Spinal cord (tissue), 10 donors: ENCODE data around the gene REXO4. TPM values are rescaled to one million over a fixed set of nuclear protein-coding genes. Genes with fewer than 3 reads are reported as not detected.

Source experiments
- DNase-seq, 6 donors: peaks; one replicate each; pipeline versions ENCODE4 v3.0.0 to v3.0.0-alpha.2; 2013 to 2015; ENCODE audit warnings: low spot score in 6 of 6, low read depth in 4 of 6
- H3K27ac ChIP-seq: one replicate; pipeline ENCODE4 v1.5.1; 2013; ENCODE audit warnings: low read depth, low read length, control low read depth
- H3K27me3 ChIP-seq: one replicate; pipeline ENCODE4 v1.6.1; 2013; ENCODE audit warnings: low read length; ENCODE audit not compliant: control insufficient read depth, insufficient read depth
- H3K36me3 ChIP-seq: one replicate; pipeline ENCODE4 v1.6.1; 2013; ENCODE audit warnings: low read length; ENCODE audit not compliant: control insufficient read depth, insufficient read depth
- H3K4me1 ChIP-seq: one replicate; pipeline ENCODE4 v1.6.1; 2013; ENCODE audit warnings: low read length; ENCODE audit not compliant: control insufficient read depth, insufficient read depth
- H3K4me3 ChIP-seq: one replicate; pipeline ENCODE4 v1.5.1; 2013; ENCODE audit warnings: low read depth, low read length, control low read depth
- H3K9me3 ChIP-seq: one replicate; pipeline ENCODE4 v1.6.1; 2013; ENCODE audit warnings: low read length; ENCODE audit not compliant: control insufficient read depth, insufficient read depth
- WGBS: methylation state at CpG from one replicate; pipeline ENCODE4 v1.1.5; 2013; ENCODE audit warnings: missing lambda C conversion rate; ENCODE audit not compliant: insufficient coverage; 5-methylcytosine and 5-hydroxymethylcytosine counted together
- polyA plus RNA-seq, 2 donors: library from polyadenylated mRNA; unstranded; fragments of 120-200 nt; gene quantifications; one replicate each; pipeline ENCODE4 v1.2.1, GENCODE V29; 2013; ENCODE audit not compliant: insufficient read length in 2 of 2
- total RNA-seq, 2 donors: library from RNA; depleted of rRNA in 1 of 2; stranded (reverse); fragments of 120-200 nt in 1 of 2; fragments of >200 nt in 1 of 2; gene quantifications; one replicate each; pipeline versions ENCODE4 v1.2.3 to v1.2.4, GENCODE V29; 2013 to 2014
- donor health status: healthy.

REXO4 gene
- total and polyA plus RNA-seq, 4 donors: 9.0 to 28.1 (median 22.4) TPM

DNA sequence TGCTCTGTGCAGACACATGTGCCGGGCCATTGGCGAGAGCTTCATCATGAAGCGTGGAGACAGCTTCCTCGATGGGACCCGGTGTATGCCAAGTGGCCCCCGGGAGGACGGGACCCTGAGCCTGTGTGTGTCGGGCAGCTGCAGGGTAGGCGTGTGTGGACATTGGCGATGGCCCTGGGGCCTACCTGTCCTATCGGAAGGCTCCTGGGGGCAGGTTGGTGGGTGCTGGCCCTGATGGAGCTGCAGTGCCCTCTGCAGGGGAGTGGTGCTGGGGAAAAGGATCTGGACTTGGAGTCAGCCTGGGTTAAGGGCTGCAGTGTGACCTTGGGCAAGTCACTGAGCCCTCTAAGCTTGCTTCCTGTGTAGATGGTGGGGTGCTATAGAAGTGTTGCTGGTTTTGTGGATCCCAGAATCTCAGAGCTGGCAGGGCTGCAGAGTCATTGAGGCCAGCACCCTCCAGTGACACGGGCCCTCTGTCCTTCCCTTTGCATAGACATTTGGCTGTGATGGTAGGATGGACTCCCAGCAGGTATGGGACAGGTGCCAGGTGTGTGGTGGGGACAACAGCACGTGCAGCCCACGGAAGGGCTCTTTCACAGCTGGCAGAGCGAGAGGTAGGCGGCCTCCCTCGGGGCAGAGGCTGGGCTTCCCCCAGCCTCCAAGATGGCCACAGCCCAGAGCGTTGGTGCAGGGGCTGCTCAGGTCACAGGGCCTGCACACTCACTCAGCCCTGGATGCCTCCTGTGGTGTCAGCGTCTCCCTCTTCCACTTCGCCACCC, 20.1 kb upstream of the REXO4 start:
- Histone ChIP-seq H3K27ac (no peak overlapping the region), H3K9me3 (no peaks in the 10 kb centered on the region), H3K27me3 (no peaks in the 10 kb centered on the region), H3K4me1 (no peaks in the 10 kb centered on the region), H3K4me3 (no peak overlapping the region), H3K36me3 (peaks cover 40% of the 10 kb centered on the region)
- 89% methylated on average over 20 of the region's 20 CpGs for WGBS
- DNase-seq: no peak

DNA sequence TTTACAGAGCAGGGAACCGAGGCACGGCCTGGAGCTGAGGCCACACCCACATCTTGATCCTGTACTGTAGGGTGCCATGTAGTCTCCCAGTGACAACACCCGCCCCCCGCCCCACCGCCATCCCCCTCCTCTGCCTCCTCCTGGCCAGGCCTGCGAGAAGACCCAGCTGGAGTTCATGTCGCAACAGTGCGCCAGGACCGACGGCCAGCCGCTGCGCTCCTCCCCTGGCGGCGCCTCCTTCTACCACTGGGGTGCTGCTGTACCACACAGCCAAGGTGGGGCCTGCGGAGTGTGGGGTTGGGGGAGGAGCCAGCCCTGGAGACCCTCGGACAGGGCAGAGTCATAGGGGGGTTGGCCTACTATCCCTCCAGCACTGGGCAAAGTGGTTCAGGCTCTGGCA, 18.9 kb upstream of the REXO4 start:
- no peaks in the 10 kb centered on the region for H3K4me1 ChIP-seq
- peaks cover 36% of the 10 kb centered on the region for H3K36me3 ChIP-seq
- H3K9me3 ChIP-seq: no peaks in the 10 kb centered on the region
- whole genome bisulfite sequencing: 70% methylated on average over 5 of the region's 16 CpGs
- no peak overlapping the region for H3K4me3 ChIP-seq
- no peak for DNase-seq
- H3K27me3 ChIP-seq: no peaks in the 10 kb centered on the region
- H3K27ac ChIP-seq: no peak overlapping the region

DNA sequence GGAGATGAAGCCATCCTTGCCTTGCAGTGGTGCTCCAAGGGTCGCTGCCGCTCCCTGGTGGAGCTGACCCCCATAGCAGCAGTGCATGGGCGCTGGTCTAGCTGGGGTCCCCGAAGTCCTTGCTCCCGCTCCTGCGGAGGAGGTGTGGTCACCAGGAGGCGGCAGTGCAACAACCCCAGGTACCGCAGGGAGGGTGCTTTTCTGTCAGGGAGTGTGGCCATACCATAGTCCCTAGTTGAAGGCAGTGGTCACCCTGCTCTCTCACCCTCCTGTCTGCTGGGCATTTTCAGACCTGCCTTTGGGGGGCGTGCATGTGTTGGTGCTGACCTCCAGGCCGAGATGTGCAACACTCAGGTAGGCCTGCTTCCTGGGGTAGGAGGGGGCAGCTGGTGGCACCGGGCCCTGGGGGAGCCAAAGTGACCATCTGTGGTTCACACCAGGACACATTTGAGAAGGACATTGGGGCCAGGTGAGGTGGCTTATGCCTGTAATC, 15.6 kb upstream of the REXO4 start:
- Histone ChIP-seq H3K27ac (no peak overlapping the region), H3K4me1 (peaks cover 3% of the 10 kb centered on the region), H3K4me3 (no peak overlapping the region), H3K27me3 (peaks cover 2% of the 10 kb centered on the region), H3K9me3 (no peaks in the 10 kb centered on the region), H3K36me3 (peaks cover 19% of the 10 kb centered on the region)
- 83% methylated on average over 11 of the region's 11 CpGs for WGBS
- no peak for DNase-seq

DNA sequence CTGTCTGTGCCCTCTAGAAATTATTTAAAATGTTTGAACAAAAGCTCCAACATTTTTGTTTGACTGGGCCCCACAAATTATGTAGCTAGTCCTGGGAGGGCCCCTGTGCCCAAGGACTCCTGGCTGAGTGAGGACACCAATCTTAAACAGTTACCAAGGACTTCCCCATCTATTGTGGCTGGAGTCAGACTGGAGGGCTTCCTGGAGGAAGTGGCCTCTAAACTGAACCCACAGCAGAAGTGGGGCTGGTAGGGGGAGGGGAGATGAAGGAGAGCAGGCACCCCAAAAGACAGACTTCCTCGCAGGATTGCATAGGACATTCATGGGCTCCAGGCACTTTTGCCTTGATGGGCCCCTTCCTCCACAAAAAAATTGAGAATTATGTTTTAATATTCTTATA, 12.4 kb upstream of the REXO4 start:
- Histone ChIP-seq H3K4me1 (peaks cover 3% of the 10 kb centered on the region), H3K27me3 (peaks cover 19% of the 10 kb centered on the region), H3K9me3 (no peaks in the 10 kb centered on the region), H3K4me3 (no peak overlapping the region), H3K36me3 (peaks cover 22% of the 10 kb centered on the region), H3K27ac (no peak overlapping the region)
- no peak for DNase-seq
- no CpG with 5 or more reads among the region's 1 CpG for WGBS

DNA sequence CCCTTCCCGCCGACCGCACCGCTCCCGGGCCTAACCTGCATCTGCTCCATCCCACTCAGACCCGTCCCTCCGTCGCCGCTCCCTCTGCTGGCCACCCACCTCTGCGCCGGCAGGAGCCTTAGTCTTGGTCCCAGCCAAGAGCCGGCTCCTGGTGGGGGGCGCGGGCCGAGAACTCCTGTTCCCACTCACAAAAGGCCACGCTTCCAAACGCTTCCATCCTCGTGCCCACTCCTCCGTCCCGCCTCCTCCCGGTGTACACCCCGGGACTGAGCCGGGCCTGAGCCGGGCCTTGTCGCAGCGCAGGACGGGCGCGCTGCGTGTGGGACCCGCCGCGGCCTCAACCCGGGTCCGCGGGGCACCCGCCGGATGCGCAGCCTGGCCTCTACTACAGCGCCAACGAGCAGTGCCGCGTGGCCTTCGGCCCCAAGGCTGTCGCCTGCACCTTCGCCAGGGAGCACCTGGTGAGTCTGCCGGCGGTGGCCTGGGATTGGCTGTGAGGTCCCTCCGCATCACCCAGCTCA, 11.9 kb upstream of the REXO4 start:
- Histone ChIP-seq H3K36me3 (peaks cover 24% of the 10 kb centered on the region), H3K27me3 (peaks cover 19% of the 10 kb centered on the region), H3K27ac (no peak overlapping the region), H3K4me1 (peaks cover 3% of the 10 kb centered on the region), H3K9me3 (no peaks in the 10 kb centered on the region), H3K4me3 (no peak overlapping the region)
- 14% methylated on average over 48 of the region's 49 CpGs for WGBS
- peak in 2 of 6 donors; percentile 2 to 10 for DNase-seq

DNA sequence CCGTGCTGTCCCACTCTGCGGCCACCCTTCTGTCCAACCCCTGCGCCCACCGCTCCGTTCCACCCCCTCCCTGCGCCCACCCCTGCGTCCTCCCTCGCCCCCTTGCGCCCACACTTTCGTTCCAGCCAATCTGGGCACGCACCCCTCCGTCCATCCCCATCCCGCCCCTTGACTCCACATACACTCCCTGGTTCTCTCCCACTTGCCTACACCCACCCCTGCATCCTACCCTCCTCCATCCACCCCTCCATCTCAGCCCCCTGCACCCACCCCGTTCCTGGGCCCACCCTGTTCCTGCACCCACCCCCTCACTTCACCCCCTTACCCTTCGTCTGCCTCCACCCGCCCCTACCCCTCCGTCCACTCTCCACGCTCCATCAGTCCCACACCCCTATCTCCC, 11.4 kb upstream of the REXO4 start:
- H3K27ac ChIP-seq: no peak overlapping the region
- H3K9me3 ChIP-seq: no peaks in the 10 kb centered on the region
- H3K4me3 ChIP-seq: no peak overlapping the region
- no peak for DNase-seq
- WGBS: 3% methylated on average over 15 of the region's 18 CpGs
- peaks cover 19% of the 10 kb centered on the region for H3K27me3 ChIP-seq
- peaks cover 3% of the 10 kb centered on the region for H3K4me1 ChIP-seq
- peaks cover 26% of the 10 kb centered on the region for H3K36me3 ChIP-seq

DNA sequence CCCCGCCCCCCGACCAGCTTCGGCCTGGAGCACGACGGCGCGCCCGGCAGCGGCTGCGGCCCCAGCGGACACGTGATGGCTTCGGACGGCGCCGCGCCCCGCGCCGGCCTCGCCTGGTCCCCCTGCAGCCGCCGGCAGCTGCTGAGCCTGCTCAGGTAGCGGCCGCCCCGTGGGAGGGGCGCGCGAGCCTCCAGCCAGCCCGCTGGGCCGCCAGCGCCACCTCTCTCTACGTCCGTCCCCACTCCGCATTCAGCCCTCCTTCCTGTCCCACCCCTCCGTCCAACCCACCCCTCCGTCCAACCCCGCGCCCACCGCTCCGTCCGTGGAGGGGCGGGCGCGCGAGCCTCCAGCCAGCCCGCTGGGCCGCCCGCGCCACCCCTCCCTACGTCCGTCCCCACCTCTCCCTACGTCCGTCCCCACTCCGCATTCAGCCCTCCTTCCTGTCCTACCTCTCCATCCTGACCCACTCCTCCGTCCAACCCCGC, 10.8 kb upstream of the REXO4 start:
- H3K36me3 ChIP-seq: peaks cover 30% of the 10 kb centered on the region
- H3K27me3 ChIP-seq: peaks cover 19% of the 10 kb centered on the region
- 1% methylated on average over 50 of the region's 57 CpGs for WGBS
- no peaks in the 10 kb centered on the region for H3K9me3 ChIP-seq
- no peak overlapping the region for H3K27ac ChIP-seq
- no peak for DNase-seq
- peaks cover 3% of the 10 kb centered on the region for H3K4me1 ChIP-seq
- no peak overlapping the region for H3K4me3 ChIP-seq

DNA sequence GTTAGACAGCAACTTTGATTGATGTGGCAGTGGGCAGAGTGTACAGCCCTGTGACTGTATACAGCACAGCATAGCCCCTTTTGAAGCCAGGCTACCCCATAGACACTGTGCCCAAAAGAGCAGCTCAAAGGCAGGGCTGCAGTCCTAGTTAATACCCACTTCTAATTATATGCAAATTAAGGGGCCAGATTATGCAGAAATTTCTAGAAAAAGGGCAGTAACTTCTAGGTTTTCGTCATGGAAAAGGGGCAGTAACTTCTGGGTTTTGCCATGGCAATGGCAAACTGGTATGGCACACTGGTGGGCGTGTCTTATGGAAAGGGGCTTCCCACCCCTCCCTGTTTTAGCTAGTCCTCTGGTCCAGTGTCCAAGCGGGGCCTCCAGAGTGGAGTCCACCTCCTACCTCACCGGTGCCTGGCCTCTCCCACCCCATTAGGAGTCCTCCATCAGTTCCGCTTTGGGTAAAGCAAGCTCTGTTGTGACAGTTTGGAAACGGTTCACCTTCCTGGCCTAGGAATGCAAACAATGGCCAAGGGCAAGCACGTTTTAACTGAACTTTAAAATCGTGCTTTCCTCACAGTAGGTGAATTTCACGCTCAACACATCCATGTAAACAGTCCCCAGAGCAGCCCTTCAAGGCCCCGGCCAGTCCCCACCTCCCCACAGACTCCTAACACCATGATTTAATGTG, 10.0 kb upstream of the REXO4 start:
- H3K9me3 ChIP-seq: no peaks in the 10 kb centered on the region
- peaks cover 26% of the 10 kb centered on the region for H3K36me3 ChIP-seq
- peaks cover 19% of the 10 kb centered on the region for H3K27me3 ChIP-seq
- WGBS: 59% methylated on average over 7 of the region's 10 CpGs
- DNase-seq: no peak
- peaks cover 3% of the 10 kb centered on the region for H3K4me1 ChIP-seq
- H3K4me3 ChIP-seq: no peak overlapping the region
- no peak overlapping the region for H3K27ac ChIP-seq

DNA sequence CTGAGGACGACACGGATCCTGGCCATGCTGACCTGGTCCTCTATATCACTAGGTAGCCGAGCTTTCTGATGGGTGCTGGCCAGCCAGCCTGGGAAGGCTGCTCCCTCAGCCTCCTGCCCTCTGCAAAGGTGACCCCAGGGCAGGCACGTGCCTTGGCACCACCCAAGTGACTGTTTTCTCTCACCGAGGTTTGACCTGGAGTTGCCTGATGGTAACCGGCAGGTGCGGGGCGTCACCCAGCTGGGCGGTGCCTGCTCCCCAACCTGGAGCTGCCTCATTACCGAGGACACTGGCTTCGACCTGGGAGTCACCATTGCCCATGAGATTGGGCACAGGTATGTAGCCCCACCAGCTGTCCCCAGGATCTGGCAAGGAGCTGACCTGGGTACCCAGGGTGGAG, 8.2 kb upstream of the REXO4 start:
- Histone ChIP-seq H3K36me3 (peaks cover 26% of the 10 kb centered on the region), H3K4me3 (no peak overlapping the region), H3K9me3 (no peaks in the 10 kb centered on the region), H3K4me1 (peaks cover 3% of the 10 kb centered on the region), H3K27me3 (peaks cover 19% of the 10 kb centered on the region), H3K27ac (no peak overlapping the region)
- DNase-seq: no peak
- WGBS: 88% methylated on average over 11 of the region's 11 CpGs
